GM23338 (cell line): ENCODE results near the gene CDK17. TPM values are rescaled to one million over a fixed set of nuclear protein-coding genes. Genes with fewer than 3 reads are reported as not detected.

ENCODE experiments used
- ATAC-seq: fragments of 200-7000 bp; cut with Tn5 transposase; 3 replicates; pipeline ENCODE4 v1.9.1; 2020
- DNase-seq: peaks from one replicate; pipeline ENCODE4 v3.0.0-alpha.2; 2015; ENCODE audit warnings: low spot score
- H2AFZ ChIP-seq: fragments of 200-600 bp; sonication (generic); 2 replicates; pipeline ENCODE4 v1.8.0; 2016; ENCODE audit warnings: antibody characterized with exemption, mild to moderate bottlenecking, moderate library complexity
- H3F3A ChIP-seq: fragments of 200-600 bp; sonication (generic); replicated peaks from 2 replicates; pipeline ENCODE4 v1.8.0; 2017; ENCODE audit warnings: antibody characterized with exemption, mixed run types, low read depth
- H3K27ac ChIP-seq: fragments of 200-600 bp; sonication (generic); 2 replicates; pipeline ENCODE4 v1.6.1; 2016; ENCODE audit warnings: low read depth
- H3K27me3 ChIP-seq: fragments of 200-600 bp; sonication (generic); 2 replicates; pipeline ENCODE4 v1.8.0; 2016; ENCODE audit warnings: mild to moderate bottlenecking, mixed run types, moderate library complexity; ENCODE audit not compliant: insufficient read depth
- H3K36me3 ChIP-seq: fragments of 200-600 bp; sonication (generic); 2 replicates; pipeline ENCODE4 v1.8.0; 2016; ENCODE audit warnings: mild to moderate bottlenecking; ENCODE audit not compliant: insufficient read depth
- H3K4me1 ChIP-seq: fragments of 200-600 bp; sonication (generic); 2 replicates; pipeline ENCODE4 v1.8.0; 2016; ENCODE audit warnings: mild to moderate bottlenecking, moderate library complexity; ENCODE audit not compliant: insufficient read depth
- H3K4me2 ChIP-seq: fragments of 200-600 bp; sonication (generic); 2 replicates; pipeline ENCODE4 v1.7.1; 2017; ENCODE audit warnings: mixed run types
- H3K4me3 ChIP-seq: fragments of 200-600 bp; sonication (generic); 2 replicates; pipeline ENCODE4 v1.6.1; 2016; ENCODE audit warnings: mixed run types
- H3K79me2 ChIP-seq: fragments of 200-600 bp; sonication (generic); replicated peaks from 2 replicates; pipeline ENCODE4 v1.8.0; 2017; ENCODE audit warnings: mild to moderate bottlenecking; ENCODE audit not compliant: insufficient read depth
- H3K9me2 ChIP-seq: fragments of 200-600 bp; sonication (generic); 2 replicates; pipeline ENCODE4 v1.8.0; 2017; ENCODE audit not compliant: insufficient read depth
- H4K20me1 ChIP-seq: fragments of 200-600 bp; sonication (generic); replicated peaks from 2 replicates; pipeline ENCODE4 v1.8.0; 2017; ENCODE audit warnings: mild to moderate bottlenecking; ENCODE audit not compliant: insufficient read depth
- H3K27ac Mint-ChIP-seq: 2 replicates; pipeline ENCODE4 v1.8.0; 2020; ENCODE audit warnings: inconsistent platforms, mild to moderate bottlenecking, moderate library complexity, mixed read lengths
- H3K27me3 Mint-ChIP-seq: 3 replicates; pipeline ENCODE4 v1.8.0; 2022; ENCODE audit warnings: low read depth, mild to moderate bottlenecking, moderate library complexity, mixed read lengths, inconsistent platforms; ENCODE audit not compliant: insufficient read depth, poor library complexity
- H3K36me3 Mint-ChIP-seq: 3 replicates; pipeline ENCODE4 v1.8.0; 2021; ENCODE audit warnings: low read depth, mild to moderate bottlenecking, inconsistent platforms, moderate library complexity, mixed read lengths
- H3K4me1 Mint-ChIP-seq: 3 replicates; pipeline ENCODE4 v1.8.0; 2020; ENCODE audit warnings: mild to moderate bottlenecking, inconsistent platforms, mixed read lengths
- H3K4me3 Mint-ChIP-seq: 3 replicates; pipeline ENCODE4 v1.8.0; 2021; ENCODE audit warnings: moderate library complexity, mild to moderate bottlenecking, inconsistent platforms, mixed read lengths
- H3K9me3 Mint-ChIP-seq: 3 replicates; pipeline ENCODE4 v1.8.0; 2020; ENCODE audit warnings: moderate library complexity, mild to moderate bottlenecking, inconsistent platforms, mixed read lengths
- CREB1 ChIP-seq: fragments of 250-450 bp; sonication (Bioruptor Pico); IDR thresholded peaks from 2 replicates; pipeline ENCODE4 v1.5.0; 2020; ENCODE audit warnings: low read depth, mild to moderate bottlenecking, moderate library complexity
- CTCF ChIP-seq, 2 experiments: fragments of 200-600 bp in 1 of 2; sonication (generic) in 1 of 2; conservative IDR thresholded peaks; 2 replicates each; pipeline versions ENCODE4 v1.5.1 to v1.6.1; 2016 to 2017; ENCODE audit warnings: antibody characterized with exemption in 2 of 2, low read depth in 2 of 2, mild to moderate bottlenecking in 2 of 2, moderate library complexity in 1 of 2
- ETS1 ChIP-seq: IDR thresholded peaks from 2 replicates; pipeline ENCODE4 v1.6.1; 2016; ENCODE audit warnings: antibody characterized with exemption
- EZH2 ChIP-seq: fragments of 200-600 bp; sonication (generic); IDR thresholded peaks from one replicate; pipeline ENCODE4 v1.8.0; 2017; ENCODE audit warnings: antibody characterized with exemption, mild to moderate bottlenecking, low read depth; ENCODE audit not compliant: unreplicated experiment
- EZH2phosphoT487 ChIP-seq: fragments of 200-600 bp; sonication (generic); IDR thresholded peaks from one replicate; pipeline ENCODE4 v1.8.1; 2018; ENCODE audit warnings: antibody characterized with exemption; ENCODE audit not compliant: unreplicated experiment
- JUNB ChIP-seq: IDR thresholded peaks from one replicate; pipeline ENCODE4 v1.6.1; 2016; ENCODE audit warnings: antibody characterized with exemption; ENCODE audit not compliant: unreplicated experiment
- NANOG ChIP-seq: IDR thresholded peaks from 2 replicates; pipeline ENCODE4 v1.6.1; 2016; ENCODE audit warnings: antibody characterized with exemption, borderline replicate concordance
- POLR2AphosphoS5 ChIP-seq: IDR thresholded peaks from 2 replicates; pipeline ENCODE4 v1.6.1; 2016; ENCODE audit warnings: antibody characterized with exemption, low read depth
- REST ChIP-seq: IDR thresholded peaks from one replicate; pipeline ENCODE4 v1.6.1; 2018; ENCODE audit warnings: antibody characterized with exemption; ENCODE audit not compliant: unreplicated experiment
- STAT1 ChIP-seq: IDR thresholded peaks from one replicate; pipeline ENCODE4 v1.6.1; 2016; ENCODE audit warnings: antibody characterized with exemption; ENCODE audit not compliant: unreplicated experiment
- ZNF114 ChIP-seq: fragments of 250-450 bp; sonication (Bioruptor Pico); IDR thresholded peaks from 2 replicates; pipeline ENCODE4 v1.5.0; 2020; ENCODE audit warnings: mild to moderate bottlenecking, moderate library complexity
- ZNF331 ChIP-seq: fragments of 250-450 bp; sonication (Bioruptor Pico); IDR thresholded peaks from 2 replicates; pipeline ENCODE4 v1.5.0; 2020; ENCODE audit warnings: low read depth, mild to moderate bottlenecking, moderate library complexity
- polyA plus RNA-seq: library from polyadenylated mRNA; unstranded; fragments of >200 nt; fragmentation: Nextera tagmentation; extraction: Ambion mirVana; gene quantifications from 2 replicates; pipeline ENCODE4 v1.2.1, GENCODE V29; 2016
- total RNA-seq: library from RNA; depleted of rRNA; stranded (reverse); fragments of >200 nt; shearing (Covaris generic); gene quantifications from 2 replicates; pipeline ENCODE4 v1.2.3, GENCODE V29; 2014

The CDK17 gene
- total and polyA plus RNA-seq, 2 experiments from 2014 or later, result 7.6 to 34.2 TPM

- Histone ChIP-seq H3K27me3 (no peaks in the 10 kb centered on the region), H3K4me3 (no peak overlapping the region), H4K20me1 (no peaks in the 10 kb centered on the region), H3K36me3 (no peaks in the 10 kb centered on the region; the same call in 1 of the 2 replicates), H3K4me2 (no peak overlapping the region), H3F3A (no peaks in the 10 kb centered on the region), H3K79me2 (no peaks in the 10 kb centered on the region), H3K4me1 (peaks cover 19% of the 10 kb centered on the region), H3K9me2 (no peaks in the 10 kb centered on the region), H2AFZ (no peak overlapping the region), H3K27ac (no peak overlapping the region)
- ATAC-seq (no peak), DNase-seq (no peak)
- Mint-ChIP-seq H3K9me3 (no peaks in the 10 kb centered on the region), H3K36me3 (peaks cover 9% of the 10 kb centered on the region), H3K27ac (no peak overlapping the region), H3K27me3 (no peaks in the 10 kb centered on the region), H3K4me1 (peaks cover 9% of the 10 kb centered on the region; the same call in 2 of the 3 replicates), H3K4me3 (no peak overlapping the region)
- TF ChIP-seq EZH2phosphoT487, result no peak
- no peak for TF ChIP-seq NANOG
- TF ChIP-seq CREB1 (CRISPR knock-in tag), result no peak
- no peak for TF ChIP-seq ETS1
- no peak for TF ChIP-seq JUNB
- no peak for TF ChIP-seq ZNF331 (CRISPR knock-in tag)
Measured at GRCh38 chr12:96327889-96328288, 72.3 kb downstream of the CDK17 start.

GRCh38 chr12:96327346-96327745 is 72.9 kb downstream of the CDK17 start:
- no peaks in the 10 kb centered on the region for H3K27me3 Mint-ChIP-seq
- DNase-seq (no peak), ATAC-seq (no peak)
- Histone ChIP-seq H4K20me1 (no peaks in the 10 kb centered on the region), H3K79me2 (no peaks in the 10 kb centered on the region), H2AFZ (no peak overlapping the region), H3K4me1 (peaks cover 19% of the 10 kb centered on the region), H3F3A (no peaks in the 10 kb centered on the region), H3K27ac (no peak overlapping the region), H3K27me3 (no peaks in the 10 kb centered on the region), H3K4me2 (no peak overlapping the region), H3K9me2 (no peaks in the 10 kb centered on the region), H3K36me3 (no peaks in the 10 kb centered on the region; the same call in none of the 2 replicates), H3K4me3 (no peak overlapping the region)
- peaks cover 9% of the 10 kb centered on the region; the same call in 2 of the 3 replicates for H3K4me1 Mint-ChIP-seq
- H3K36me3 Mint-ChIP-seq, result peaks cover 13% of the 10 kb centered on the region
- no peak overlapping the region for H3K27ac Mint-ChIP-seq
- H3K9me3 Mint-ChIP-seq, result peaks cover 1% of the 10 kb centered on the region; the same call in 1 of the 3 replicates
- TF ChIP-seq CTCF (conservative IDR thresholded peaks at IDR 0.05; ENCODE audit: low read depth in 2 of 2), result no peak
- no peak for TF ChIP-seq ZNF114 (CRISPR knock-in tag)
- no peak for TF ChIP-seq JUNB
- TF ChIP-seq EZH2, result no peak
- TF ChIP-seq POLR2AphosphoS5, result no peak
- TF ChIP-seq NANOG, result no peak
- TF ChIP-seq EZH2phosphoT487, result no peak
- TF ChIP-seq STAT1, result no peak
- TF ChIP-seq ZNF331 (CRISPR knock-in tag), result no peak
- TF ChIP-seq CREB1 (CRISPR knock-in tag), result no peak
- no peak for TF ChIP-seq REST
- TF ChIP-seq ETS1, result no peak
- H3K4me3 Mint-ChIP-seq, result no peak overlapping the region
